Measurements from ENCODE around the gene CD160. TPM values are rescaled to one million over a fixed set of nuclear protein-coding genes. Genes with fewer than 3 reads are reported as not detected.
"Not testable (repeated sequence)": the region's sequence is repeated elsewhere in the genome, so short reads cannot be mapped to it uniquely, and the experiment has no call there.

Gene CD160
- total RNA-seq: not detected
- not detected for polyA plus RNA-seq
- long read RNA-seq, donor 1, partial matches to known transcripts: 0 of 1 reads
- long read RNA-seq, donor 1, other reads (novel, unspliced or antisense): 1 of 1 reads
- long read RNA-seq, donor 2: 0 reads
- long read RNA-seq, donor 3: 0 reads
- long read RNA-seq, donor 4: 0 reads

- Histone ChIP-seq H3K9me3 (ENCODE audit: control insufficient read depth, low read length) (no peaks in the 10 kb centered on the region), H3K27me3 (ENCODE audit: control insufficient read depth, insufficient read depth) (no peaks in the 10 kb centered on the region), H3K4me1 (ENCODE audit: control insufficient read depth, insufficient read depth, low read length) (no peaks in the 10 kb centered on the region), H3K27ac (ENCODE audit: low read length) (no peak within 1 kb of the TSS), H3K4me3 (ENCODE audit: low read length) (no peak within 1 kb of the TSS)
- WGBS: 88% methylated on average over 12 of the region's 12 CpGs
- DNase-seq (no peak), ATAC-seq (no peak)
- intact Hi-C loops (cut with DNase I): no loop called here
Measured at GRCh38 chr1:145719230-145720079, at the start of gene CD160. Gene CD160 (plus strand): TSS chr1:145719499. CDS start chr1:145728328, 8,829 bp downstream.

DNA sequence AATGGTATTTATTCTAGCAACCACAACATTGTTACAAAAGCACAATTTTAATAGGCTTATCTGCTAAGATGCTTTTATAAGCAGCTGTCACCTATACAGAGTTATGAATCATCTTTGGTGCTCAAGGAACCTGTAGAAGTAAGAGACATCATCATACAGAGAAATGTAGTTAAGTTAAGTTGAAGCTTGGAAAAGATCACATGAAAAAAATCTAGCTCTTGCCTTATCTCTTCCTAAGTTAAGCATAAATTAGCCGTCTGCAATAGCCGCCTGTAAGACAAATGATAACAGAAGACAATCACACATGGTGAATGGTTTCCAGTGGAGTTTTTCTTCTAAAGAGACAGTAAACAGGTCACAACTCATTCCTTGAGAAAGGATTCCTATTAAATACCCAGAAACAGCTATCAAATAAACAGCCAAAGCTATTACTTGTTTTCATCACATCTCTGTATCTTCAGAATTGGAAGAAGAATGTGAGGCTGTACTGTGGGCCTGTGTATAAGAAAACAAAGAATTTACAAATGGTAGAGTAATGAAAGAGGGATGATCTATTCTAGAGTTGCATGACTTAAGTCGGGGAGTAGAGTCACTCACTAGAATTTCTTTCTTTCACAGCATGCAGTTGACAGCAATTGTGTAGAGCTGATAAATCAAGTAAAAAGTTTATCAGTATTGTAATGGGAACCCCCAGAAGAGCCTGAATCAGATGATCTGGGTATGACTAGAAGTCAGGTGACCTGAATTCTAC lies 48.1 kb upstream of the CD160 start:
- H3K4me1 ChIP-seq (ENCODE audit: control insufficient read depth, insufficient read depth, low read length); ATAC-seq; DNase-seq; H3K4me3 ChIP-seq (ENCODE audit: low read length); H3K27me3 ChIP-seq (ENCODE audit: control insufficient read depth, insufficient read depth); H3K9me3 ChIP-seq (ENCODE audit: control insufficient read depth, low read length); intact Hi-C loops (cut with DNase I); H3K27ac ChIP-seq (ENCODE audit: low read length): not testable (repeated sequence)
- 88% methylated on average over 2 of the region's 3 CpGs for WGBS

- no CpG with 5 or more reads among the region's 1 CpG for WGBS
- DNase-seq; H3K27ac ChIP-seq (ENCODE audit: low read length); H3K4me3 ChIP-seq (ENCODE audit: low read length); H3K27me3 ChIP-seq (ENCODE audit: control insufficient read depth, insufficient read depth); H3K9me3 ChIP-seq (ENCODE audit: control insufficient read depth, low read length); intact Hi-C loops (cut with DNase I); ATAC-seq; H3K4me1 ChIP-seq (ENCODE audit: control insufficient read depth, insufficient read depth, low read length): not testable (repeated sequence)
Measured at GRCh38 chr1:145673217-145673616, 46.1 kb upstream of the CD160 start.

- WGBS: 95% methylated on average over 2 of the region's 3 CpGs
- H3K9me3 ChIP-seq (ENCODE audit: control insufficient read depth, low read length); H3K27ac ChIP-seq (ENCODE audit: low read length); H3K27me3 ChIP-seq (ENCODE audit: control insufficient read depth, insufficient read depth); intact Hi-C loops (cut with DNase I); H3K4me3 ChIP-seq (ENCODE audit: low read length); H3K4me1 ChIP-seq (ENCODE audit: control insufficient read depth, insufficient read depth, low read length); DNase-seq; ATAC-seq: not testable (repeated sequence)
Measured at GRCh38 chr1:145684858-145685257, 34.4 kb upstream of the CD160 start.

- DNase-seq; ATAC-seq; H3K27ac ChIP-seq (ENCODE audit: low read length); H3K4me3 ChIP-seq (ENCODE audit: low read length); intact Hi-C loops (cut with DNase I); H3K9me3 ChIP-seq (ENCODE audit: control insufficient read depth, low read length); H3K27me3 ChIP-seq (ENCODE audit: control insufficient read depth, insufficient read depth); H3K4me1 ChIP-seq (ENCODE audit: control insufficient read depth, insufficient read depth, low read length): not testable (repeated sequence)
- 64% methylated on average over 1 of the region's 1 CpG for WGBS
Measured at GRCh38 chr1:145686078-145686477, 33.2 kb upstream of the CD160 start.

DNA sequence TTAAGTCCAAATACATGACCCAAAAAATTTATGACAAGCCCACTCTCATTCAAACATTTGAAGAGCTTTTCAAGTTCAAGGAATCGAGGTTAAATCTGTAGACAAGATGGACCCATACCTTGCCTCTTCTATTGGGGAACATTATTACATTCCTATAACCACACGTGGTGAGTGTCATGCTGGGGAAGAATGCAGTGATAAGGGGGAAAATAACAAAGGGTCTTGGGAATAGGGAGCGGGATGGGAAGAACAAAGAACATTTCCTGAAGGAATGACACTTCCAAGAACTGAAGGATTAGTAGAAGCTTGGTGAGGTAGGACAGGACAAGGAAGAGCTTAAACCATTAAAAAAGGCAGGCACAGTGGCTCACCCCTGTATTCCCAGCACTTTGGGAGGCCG lies 31.0 kb upstream of the CD160 start:
- no peaks in the 10 kb centered on the region for H3K4me1 ChIP-seq (ENCODE audit: control insufficient read depth, insufficient read depth, low read length)
- H3K27me3 ChIP-seq (ENCODE audit: control insufficient read depth, insufficient read depth): no peaks in the 10 kb centered on the region
- no peaks in the 10 kb centered on the region for H3K9me3 ChIP-seq (ENCODE audit: control insufficient read depth, low read length)
- no peak overlapping the region for H3K27ac ChIP-seq (ENCODE audit: low read length)
- ATAC-seq (no peak), DNase-seq (no peak)
- WGBS: 65% methylated on average over 4 of the region's 4 CpGs
- intact Hi-C loops (cut with DNase I): no loop called here
- H3K4me3 ChIP-seq (ENCODE audit: low read length): no peak overlapping the region

DNA sequence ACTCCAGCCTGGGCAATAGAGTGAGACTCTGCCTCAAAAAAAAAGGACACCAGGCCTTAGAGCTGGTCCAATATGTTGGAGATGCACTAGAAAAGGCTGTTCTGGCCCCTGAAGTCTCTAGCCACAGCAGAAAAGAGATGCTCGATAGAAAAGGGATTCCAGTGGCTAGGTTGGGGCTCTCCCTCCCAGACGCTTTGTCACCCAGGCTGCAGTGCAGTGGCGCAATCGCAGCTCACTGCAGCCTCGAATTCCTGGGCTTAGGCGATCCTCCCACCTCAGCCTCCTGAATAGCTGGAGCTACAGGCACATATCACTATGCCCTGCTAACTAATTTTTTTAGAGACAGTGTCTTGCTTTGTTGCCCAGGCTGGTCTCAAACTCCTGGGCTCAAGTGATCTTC lies 30.4 kb upstream of the CD160 start:
- no peaks in the 10 kb centered on the region for H3K9me3 ChIP-seq (ENCODE audit: control insufficient read depth, low read length)
- H3K27me3 ChIP-seq (ENCODE audit: control insufficient read depth, insufficient read depth): no peaks in the 10 kb centered on the region
- 94% methylated on average over 6 of the region's 6 CpGs for WGBS
- DNase-seq (no peak), ATAC-seq (no peak)
- H3K27ac ChIP-seq (ENCODE audit: low read length): no peak overlapping the region
- no peak overlapping the region for H3K4me3 ChIP-seq (ENCODE audit: low read length)
- intact Hi-C loops (cut with DNase I): no loop called here
- no peaks in the 10 kb centered on the region for H3K4me1 ChIP-seq (ENCODE audit: control insufficient read depth, insufficient read depth, low read length)

DNA sequence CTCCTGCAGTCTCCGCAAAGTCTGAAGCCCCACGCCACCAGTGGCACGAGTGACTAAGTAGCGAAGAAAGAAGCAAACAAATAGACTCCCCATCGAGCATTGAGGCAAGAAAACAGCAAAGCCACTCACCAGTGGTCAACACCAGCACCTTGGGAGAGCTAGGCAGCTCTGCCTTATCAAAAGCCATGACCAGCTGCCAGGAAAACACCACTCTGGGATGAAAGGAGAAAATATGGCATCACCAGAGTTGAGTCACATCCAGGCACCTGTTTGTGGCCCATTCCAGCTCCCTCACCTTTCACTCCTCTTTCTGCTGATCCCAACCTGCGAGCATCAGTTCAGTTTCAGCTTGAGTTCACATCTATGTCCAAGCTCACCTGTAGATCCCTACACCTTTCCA lies 29.4 kb upstream of the CD160 start:
- Histone ChIP-seq H3K4me1 (ENCODE audit: control insufficient read depth, insufficient read depth, low read length) (no peaks in the 10 kb centered on the region), H3K27me3 (ENCODE audit: control insufficient read depth, insufficient read depth) (no peaks in the 10 kb centered on the region), H3K4me3 (ENCODE audit: low read length) (no peak overlapping the region), H3K9me3 (ENCODE audit: control insufficient read depth, low read length) (no peaks in the 10 kb centered on the region), H3K27ac (ENCODE audit: low read length) (no peak overlapping the region)
- DNase-seq: no peak
- intact Hi-C loops (cut with DNase I): no loop called here
- no peak for ATAC-seq
- 91% methylated on average over 6 of the region's 6 CpGs for WGBS

DNA sequence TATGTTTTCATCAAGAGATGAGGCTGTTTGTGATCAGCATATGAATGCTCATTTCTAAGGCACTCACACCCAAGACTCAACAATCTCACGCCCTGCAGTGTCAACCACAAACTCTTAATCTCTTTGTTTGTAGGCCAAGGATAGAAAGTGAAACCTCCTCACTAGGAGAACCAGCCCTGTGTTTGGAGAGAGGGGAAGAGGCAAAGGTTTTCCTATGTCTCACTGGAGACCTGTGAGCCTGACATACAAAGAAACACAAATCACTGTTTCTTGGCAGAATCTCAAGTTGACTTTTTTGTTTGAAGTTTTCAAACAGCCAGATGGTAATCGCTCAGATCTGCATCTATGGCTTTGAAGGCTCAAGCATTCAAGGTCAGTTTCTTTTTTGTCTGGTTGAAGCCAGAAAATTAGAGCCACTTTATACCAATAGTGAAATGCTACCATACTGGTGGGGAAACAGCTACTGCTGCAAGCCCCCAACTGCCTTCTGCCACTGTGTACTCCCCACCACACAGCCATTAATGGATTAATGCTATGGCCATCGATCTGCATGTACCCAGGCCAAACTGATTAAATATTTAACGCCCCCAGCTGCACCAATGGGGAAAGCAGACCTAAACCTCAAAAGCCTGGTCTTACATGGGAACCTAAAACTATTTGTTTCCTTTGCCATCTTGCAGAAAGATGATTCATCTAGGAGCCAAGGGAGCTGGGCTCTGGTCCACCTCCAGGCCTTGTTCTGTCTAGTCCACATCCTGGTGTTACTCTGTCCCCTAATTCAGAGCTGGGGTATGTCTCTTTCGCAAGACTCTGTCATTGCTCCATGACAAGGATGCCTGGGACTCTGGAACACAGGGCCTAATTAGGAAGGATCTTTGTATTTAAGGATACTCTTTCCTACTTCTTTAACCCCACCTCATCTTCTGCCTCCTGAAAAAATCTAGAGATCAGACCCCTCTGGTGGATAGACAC lies 28.4 kb upstream of the CD160 start:
- intact Hi-C loops (cut with DNase I): no loop called here
- H3K4me3 ChIP-seq (ENCODE audit: low read length): no peak overlapping the region
- no peaks in the 10 kb centered on the region for H3K9me3 ChIP-seq (ENCODE audit: control insufficient read depth, low read length)
- no peaks in the 10 kb centered on the region for H3K27me3 ChIP-seq (ENCODE audit: control insufficient read depth, insufficient read depth)
- no peaks in the 10 kb centered on the region for H3K4me1 ChIP-seq (ENCODE audit: control insufficient read depth, insufficient read depth, low read length)
- DNase-seq (no peak), ATAC-seq (no peak)
- WGBS: 79% methylated on average over 5 of the region's 5 CpGs
- no peak overlapping the region for H3K27ac ChIP-seq (ENCODE audit: low read length)

DNA sequence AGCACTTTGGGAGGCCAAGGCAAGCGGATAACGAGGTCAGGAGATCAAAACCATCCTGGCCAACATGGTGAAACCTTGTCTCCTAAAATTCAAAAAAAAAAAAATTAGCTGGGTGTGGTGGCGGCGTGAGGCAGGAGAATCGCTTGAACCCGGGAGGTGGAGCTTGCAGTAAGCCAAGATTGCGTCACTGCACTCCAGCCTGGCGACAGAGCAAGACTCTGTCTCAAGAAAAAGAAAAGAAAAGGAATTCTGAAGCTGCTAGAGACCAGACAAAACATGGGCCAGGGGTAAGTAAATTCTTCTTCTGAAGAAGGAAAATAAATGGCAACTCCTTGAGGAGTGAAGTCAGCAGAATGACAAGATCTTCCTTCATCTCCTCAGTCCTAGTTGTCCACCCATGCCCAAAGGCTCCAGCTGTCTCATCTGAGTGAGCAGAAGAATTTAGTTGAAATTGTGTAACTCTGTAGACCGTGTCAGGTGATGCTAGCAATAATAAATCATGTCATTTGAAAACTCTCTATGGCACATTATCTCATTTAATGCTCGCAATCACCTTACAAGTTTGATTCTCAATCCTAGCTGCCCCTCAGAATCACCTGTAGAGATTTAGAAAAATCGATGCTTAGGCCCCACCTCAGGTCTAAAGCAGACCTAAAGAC lies 26.4 kb upstream of the CD160 start:
- ATAC-seq: no peak
- Histone ChIP-seq H3K4me1 (ENCODE audit: control insufficient read depth, insufficient read depth, low read length) (no peaks in the 10 kb centered on the region), H3K27ac (ENCODE audit: low read length) (no peak overlapping the region), H3K4me3 (ENCODE audit: low read length) (no peak overlapping the region), H3K9me3 (ENCODE audit: control insufficient read depth, low read length) (no peaks in the 10 kb centered on the region), H3K27me3 (ENCODE audit: control insufficient read depth, insufficient read depth) (no peaks in the 10 kb centered on the region)
- no peak for DNase-seq
- 92% methylated on average over 11 of the region's 11 CpGs for WGBS
- intact Hi-C loops (cut with DNase I): no loop called here
